Measurements from ENCODE around the gene COX6B2.
"Not testable (repeated sequence)": the region's sequence is repeated elsewhere in the genome, so short reads cannot be mapped to it uniquely, and the experiment has no call there.

The COX6B2 gene

GRCh38 chr19:55345101-55345817 lies 9.3 kb downstream of the COX6B2 start:
- in situ Hi-C loops (cut with MboI; ENCODE audit: low sequenced_read_pairs): no loop called here

- in situ Hi-C loops (cut with MboI; ENCODE audit: low sequenced_read_pairs): no loop called here
Measured at GRCh38 chr19:55344444-55344843, 10.1 kb downstream of the COX6B2 start.

- in situ Hi-C loops (cut with MboI; ENCODE audit: low sequenced_read_pairs): no loop called here
Measured at GRCh38 chr19:55341595-55342531, 12.7 kb downstream of the COX6B2 start.

- in situ Hi-C loops (cut with MboI; ENCODE audit: low sequenced_read_pairs): no loop called here
Measured at GRCh38 chr19:55341171-55341588, 13.3 kb downstream of the COX6B2 start.

GRCh38 chr19:55340784-55341147 lies 13.8 kb downstream of the COX6B2 start:
- in situ Hi-C loops (cut with MboI; ENCODE audit: low sequenced_read_pairs): no loop called here

- in situ Hi-C loops (cut with MboI; ENCODE audit: low sequenced_read_pairs): no loop called here
Measured at GRCh38 chr19:55339889-55340783, 14.4 kb downstream of the COX6B2 start.

- in situ Hi-C loops (cut with MboI; ENCODE audit: low sequenced_read_pairs): no loop called here
Measured at GRCh38 chr19:55339105-55339888, 15.2 kb downstream of the COX6B2 start, which contains the start of gene KMT5C. KMT5C (plus strand) TSS chr19:55339876; CDS start chr19:55341937, 2,061 bp downstream.

- in situ Hi-C loops (cut with MboI; ENCODE audit: low sequenced_read_pairs): no loop called here
Measured at GRCh38 chr19:55336101-55336500, 18.4 kb downstream of the COX6B2 start.

- in situ Hi-C loops (cut with MboI; ENCODE audit: low sequenced_read_pairs): no loop called here
Measured at GRCh38 chr19:55333870-55334269, 20.6 kb downstream of the COX6B2 start.

GRCh38 chr19:55329791-55330190 lies 24.7 kb downstream of the COX6B2 start:
- in situ Hi-C loops (cut with MboI; ENCODE audit: low sequenced_read_pairs): not testable (repeated sequence)

- in situ Hi-C loops (cut with MboI; ENCODE audit: low sequenced_read_pairs): not testable (repeated sequence)
Measured at GRCh38 chr19:55328774-55329318, 25.7 kb downstream of the COX6B2 start.

GRCh38 chr19:55325172-55325571 lies 29.3 kb downstream of the COX6B2 start, which contains the start of gene TMEM150B:
TMEM150B (minus strand) TSS chr19:55325341; CDS start chr19:55321036, 4,305 bp downstream.
- in situ Hi-C loops (cut with MboI; ENCODE audit: low sequenced_read_pairs): no loop called here

GRCh38 chr19:55324662-55325061 lies 29.9 kb downstream of the COX6B2 start:
- in situ Hi-C loops (cut with MboI; ENCODE audit: low sequenced_read_pairs): no loop called here

GRCh38 chr19:55322204-55322885 lies 32.2 kb downstream of the COX6B2 start:
- in situ Hi-C loops (cut with MboI; ENCODE audit: low sequenced_read_pairs): no loop called here

- in situ Hi-C loops (cut with MboI; ENCODE audit: low sequenced_read_pairs): no loop called here
Measured at GRCh38 chr19:55321466-55322137, 32.9 kb downstream of the COX6B2 start.

- in situ Hi-C loops (cut with MboI; ENCODE audit: low sequenced_read_pairs): no loop called here
Measured at GRCh38 chr19:55320844-55321419, 33.6 kb downstream of the COX6B2 start.

GRCh38 chr19:55319785-55320184 lies 34.7 kb downstream of the COX6B2 start:
- in situ Hi-C loops (cut with MboI; ENCODE audit: low sequenced_read_pairs): no loop called here

GRCh38 chr19:55316646-55317045 lies 37.9 kb downstream of the COX6B2 start:
- in situ Hi-C loops (cut with MboI; ENCODE audit: low sequenced_read_pairs): no loop called here
